ENCODE data around the gene RBBP8NL. TPM values are rescaled to one million over a fixed set of nuclear protein-coding genes. Genes with fewer than 3 reads are reported as not detected.

Gene RBBP8NL
- total and polyA plus RNA-seq, 9 of the 15 experiments (the other 6 are each of a cell fraction or from before 2014, with no cell fraction given), result not detected

DNA sequence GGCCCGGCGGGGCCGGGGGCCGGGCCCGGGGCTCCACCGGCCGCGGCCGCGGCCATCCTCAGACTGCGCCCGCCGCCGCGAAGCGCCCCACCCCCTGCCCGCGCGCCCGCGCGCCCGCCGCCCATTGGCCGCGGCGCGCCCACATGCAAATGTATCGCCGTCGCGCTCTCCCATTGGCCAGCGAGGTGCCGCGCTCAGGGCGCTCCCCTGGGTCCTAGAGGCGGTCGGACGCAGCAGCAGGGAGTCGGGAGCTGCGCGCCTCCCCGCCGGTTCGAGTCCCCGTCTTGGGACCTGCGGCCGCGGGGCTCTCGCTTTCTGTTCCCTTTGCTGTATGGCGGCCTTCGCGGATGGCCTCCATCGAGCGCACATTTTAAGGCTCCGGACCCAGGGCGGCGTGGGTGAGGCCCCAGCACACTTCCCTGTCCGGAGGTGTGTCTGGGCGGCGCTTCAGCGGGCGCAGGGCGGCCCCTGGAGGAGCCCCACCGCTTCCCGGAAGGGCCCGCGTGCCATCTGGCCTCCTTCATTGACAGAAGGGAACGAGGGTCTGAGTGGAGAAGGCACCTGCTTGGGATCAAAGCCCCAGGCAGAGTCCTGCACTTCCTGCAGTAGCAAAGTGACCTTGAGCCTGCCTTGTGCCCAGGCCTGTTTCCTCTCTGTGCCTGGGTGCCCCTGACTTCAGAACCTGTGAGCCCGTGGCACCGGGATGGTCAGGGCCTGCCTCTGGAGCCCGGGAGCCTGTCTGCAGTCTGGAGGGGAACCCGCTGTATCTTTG, 19.9 kb downstream of the RBBP8NL start, which contains the start of gene CABLES2 (continued):
- TF ChIP-seq ZKSCAN3 (CRISPR knock-in tag; IDR thresholded peaks at IDR 0.05), result no peak
- no peak for TF ChIP-seq ZNF280A (IDR thresholded peaks at IDR 0.05; ENCODE audit: low read depth, partially characterized antibody)
- peak; percentile 62 for TF ChIP-seq FOS (IDR thresholded peaks at IDR 0.05; ENCODE audit: extremely low read depth, insufficient read length)
- TF ChIP-seq MYC (IDR thresholded peaks at IDR 0.05; ENCODE audit: low read depth, low read length), result peak; percentile 89
- TF ChIP-seq MYC (CRISPR knock-in tag; IDR thresholded peaks at IDR 0.05; ENCODE audit: borderline replicate concordance, low read depth), result peak; percentile 79
- no peak for TF ChIP-seq ZFP1 (CRISPR knock-in tag; IDR thresholded peaks at IDR 0.05)
- TF ChIP-seq TSHZ1 (CRISPR knock-in tag; IDR thresholded peaks at IDR 0.05), result no peak
- TF ChIP-seq CTCF (IDR thresholded peaks at IDR 0.05 in 2 of 3, conservative IDR thresholded peaks at IDR 0.05 in 1 of 3; ENCODE audit: insufficient read depth in 2 of 3, low read depth in 1 of 3, low read length in 3 of 3), result peak in 2 of 3 experiments; percentile 14 to 36; a peak in 2 of 6 replicates
- no peak; the same call in 1 of the 2 replicates for TF ChIP-seq ZNF12 (CRISPR knock-in tag; IDR thresholded peaks at IDR 0.05)
- peak; percentile 92 for TF ChIP-seq HMGN3 (IDR thresholded peaks at IDR 0.05; ENCODE audit: borderline replicate concordance, extremely low read depth, insufficient read length, low read depth, low read length)
- TF ChIP-seq ZNF282 (CRISPR knock-in tag; IDR thresholded peaks at IDR 0.05), result no peak
- no peak for TF ChIP-seq ZNF518B (CRISPR knock-in tag; IDR thresholded peaks at IDR 0.05)
- TF ChIP-seq FOXM1 (IDR thresholded peaks at IDR 0.05; ENCODE audit: low read depth), result peak; percentile 87
- 0 out of 2 replicates have a peak, but pooled peaks have one; percentile 37 for TF ChIP-seq FOXM1 (CRISPR knock-in tag; IDR thresholded peaks at IDR 0.05; ENCODE audit: low read depth)
- no peak for TF ChIP-seq BHLHE40 (IDR thresholded peaks at IDR 0.05; ENCODE audit: low read length)
- no peak for TF ChIP-seq GATAD2A (IDR thresholded peaks at IDR 0.05)
- peak; percentile 91 for TF ChIP-seq ELF2 (CRISPR knock-in tag; IDR thresholded peaks at IDR 0.05)
- no peak for TF ChIP-seq ZNF75A (CRISPR knock-in tag; IDR thresholded peaks at IDR 0.05)

Measured in K562 (cell line).